ENCODE data around the gene PPP2R2B. TPM values are rescaled to one million over a fixed set of nuclear protein-coding genes. Genes with fewer than 3 reads are reported as not detected.

PPP2R2B gene
- total RNA-seq, 2 experiments from 2014 or later: 5.3 to 8.7 TPM

DNA sequence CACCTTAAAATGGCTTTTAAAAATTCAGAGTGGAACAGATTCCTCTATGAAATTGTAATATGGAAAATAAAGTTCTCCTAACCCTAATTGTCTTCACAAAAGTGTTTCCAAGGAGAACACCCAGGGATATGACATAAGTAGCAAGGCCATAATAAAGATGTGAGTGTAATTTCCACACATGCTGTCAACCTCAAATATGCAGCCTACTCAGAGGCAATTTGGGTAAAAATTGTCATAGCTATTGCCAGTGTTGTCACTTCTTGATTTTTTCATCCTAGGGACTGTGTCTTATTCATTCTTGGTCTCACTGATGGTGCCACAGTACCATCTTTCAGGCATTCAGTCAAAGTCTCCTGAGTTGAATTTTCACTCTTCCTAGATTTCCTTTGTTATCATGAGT lies 100.3 kb downstream of the PPP2R2B start:
- POLR2A ChIA-PET: no interaction called here
- no peak overlapping the region for H3K4me3 Mint-ChIP-seq
- peaks cover 2% of the 10 kb centered on the region for H3K27me3 Mint-ChIP-seq
- peaks cover 9% of the 10 kb centered on the region for H3K9me3 Mint-ChIP-seq
- no peaks in the 10 kb centered on the region for H3K4me1 Mint-ChIP-seq
- no peak overlapping the region for H3K27ac Mint-ChIP-seq
- ATAC-seq (ENCODE audit: low read depth): no peak
- H3K36me3 Mint-ChIP-seq: peaks cover 7% of the 10 kb centered on the region
- no peak for DNase-seq

DNA sequence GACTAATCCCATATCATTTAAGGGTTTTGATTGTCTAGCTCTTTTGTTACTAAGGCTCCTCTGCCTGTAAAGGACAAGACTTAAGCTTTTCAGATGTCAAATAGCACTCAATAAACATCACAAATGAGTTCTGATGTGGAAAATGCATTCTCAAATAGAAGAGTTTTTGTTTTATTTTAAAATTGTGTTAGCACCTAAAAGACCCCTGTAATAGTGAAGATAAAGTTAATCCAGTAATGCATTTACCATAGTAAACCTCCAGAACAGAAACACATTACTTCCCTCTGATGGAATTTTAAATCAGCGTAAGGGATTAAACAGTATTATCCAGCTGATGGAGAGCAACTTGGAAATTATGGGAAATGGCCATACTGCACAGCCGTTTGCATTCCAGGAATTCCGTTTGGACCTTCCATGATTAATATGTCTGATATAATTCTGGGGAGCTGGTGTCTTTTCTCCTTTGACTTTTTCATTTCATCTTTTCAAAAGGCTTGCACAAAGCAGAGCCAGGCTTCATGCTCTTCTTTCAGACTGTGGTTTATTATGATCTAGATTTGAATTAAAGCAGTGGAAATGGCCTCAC lies 105.6 kb downstream of the PPP2R2B start:
- Mint-ChIP-seq H3K4me1 (no peaks in the 10 kb centered on the region), H3K27me3 (peaks cover 3% of the 10 kb centered on the region), H3K4me3 (no peak overlapping the region), H3K27ac (no peak overlapping the region), H3K36me3 (peaks cover 1% of the 10 kb centered on the region), H3K9me3 (peaks cover 7% of the 10 kb centered on the region)
- no peak for ATAC-seq (ENCODE audit: low read depth)
- POLR2A ChIA-PET: no interaction called here
- no peak for DNase-seq

DNA sequence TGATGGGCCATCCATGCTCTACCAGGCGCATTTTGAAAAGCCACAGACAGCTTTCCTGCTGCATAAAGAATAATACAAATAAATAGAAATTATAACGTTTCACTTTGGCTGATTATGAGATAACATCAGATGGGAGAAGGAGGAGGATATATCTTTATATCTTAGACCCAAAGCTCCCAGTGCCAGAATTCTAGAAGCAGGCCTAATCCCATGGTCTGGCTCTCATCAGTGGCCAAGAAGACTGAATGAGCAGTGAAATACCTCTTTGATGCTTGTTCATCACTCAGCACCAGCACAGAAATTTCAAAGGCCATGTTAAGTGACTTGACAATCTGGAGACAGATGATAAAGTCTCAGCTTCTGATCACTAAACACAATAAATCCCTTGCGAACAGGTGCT lies 107.6 kb downstream of the PPP2R2B start:
- Mint-ChIP-seq H3K4me1 (no peaks in the 10 kb centered on the region), H3K4me3 (no peak overlapping the region), H3K9me3 (peaks cover 7% of the 10 kb centered on the region), H3K36me3 (peaks cover 1% of the 10 kb centered on the region), H3K27me3 (peaks cover 3% of the 10 kb centered on the region), H3K27ac (no peak overlapping the region)
- DNase-seq (no peak), ATAC-seq (ENCODE audit: low read depth) (no peak)
- POLR2A ChIA-PET: no interaction called here

DNA sequence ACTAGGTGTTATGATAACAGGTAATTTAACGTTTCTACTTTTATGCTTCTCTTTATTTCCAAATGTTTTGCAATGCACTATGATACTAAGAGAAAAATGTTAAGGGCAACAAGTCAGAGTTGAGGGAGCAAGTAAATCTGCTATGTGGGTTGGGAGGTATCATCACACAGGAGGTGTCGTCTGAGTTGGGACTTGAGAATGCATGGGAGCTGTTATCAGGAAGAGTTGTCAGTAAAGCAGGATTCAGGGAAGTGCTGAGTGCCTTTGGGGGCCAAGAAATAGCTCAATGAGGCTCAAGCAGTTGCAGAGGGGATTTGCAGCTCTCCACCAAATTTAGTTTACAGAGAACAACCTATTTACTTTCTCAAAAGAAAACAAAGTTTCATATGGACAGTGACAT lies 108.0 kb downstream of the PPP2R2B start:
- H3K27me3 Mint-ChIP-seq: peaks cover 3% of the 10 kb centered on the region
- H3K4me3 Mint-ChIP-seq: no peak overlapping the region
- H3K27ac Mint-ChIP-seq: no peak overlapping the region
- peaks cover 7% of the 10 kb centered on the region for H3K9me3 Mint-ChIP-seq
- no peak for ATAC-seq (ENCODE audit: low read depth)
- DNase-seq: no peak
- peaks cover 2% of the 10 kb centered on the region for H3K4me1 Mint-ChIP-seq
- POLR2A ChIA-PET: no interaction called here
- peaks cover 1% of the 10 kb centered on the region for H3K36me3 Mint-ChIP-seq

DNA sequence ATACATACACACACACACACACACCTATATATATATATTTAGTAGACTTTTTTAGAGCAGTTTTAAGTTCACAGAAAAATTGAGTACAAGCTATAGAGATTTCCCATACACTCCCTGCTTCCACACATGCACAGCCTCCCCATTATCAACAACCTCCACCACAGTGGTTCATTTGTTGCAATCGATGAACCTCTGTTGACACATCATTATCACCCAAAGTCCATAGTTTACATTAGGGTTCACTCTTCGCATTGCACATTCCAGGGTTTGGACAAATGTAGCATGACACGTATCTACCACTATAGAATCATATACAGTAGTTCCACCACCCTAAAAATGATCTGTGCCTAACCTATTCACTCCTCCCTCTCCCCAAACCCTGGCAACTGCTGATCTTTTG lies 111.0 kb downstream of the PPP2R2B start:
- no peak for ATAC-seq (ENCODE audit: low read depth)
- POLR2A ChIA-PET: no interaction called here
- no peak for DNase-seq
- H3K27me3 Mint-ChIP-seq: peaks cover 2% of the 10 kb centered on the region
- H3K36me3 Mint-ChIP-seq: no peaks in the 10 kb centered on the region
- H3K27ac Mint-ChIP-seq: no peak overlapping the region
- H3K4me3 Mint-ChIP-seq: no peak overlapping the region
- peaks cover 12% of the 10 kb centered on the region for H3K4me1 Mint-ChIP-seq
- peaks cover 1% of the 10 kb centered on the region for H3K9me3 Mint-ChIP-seq

DNA sequence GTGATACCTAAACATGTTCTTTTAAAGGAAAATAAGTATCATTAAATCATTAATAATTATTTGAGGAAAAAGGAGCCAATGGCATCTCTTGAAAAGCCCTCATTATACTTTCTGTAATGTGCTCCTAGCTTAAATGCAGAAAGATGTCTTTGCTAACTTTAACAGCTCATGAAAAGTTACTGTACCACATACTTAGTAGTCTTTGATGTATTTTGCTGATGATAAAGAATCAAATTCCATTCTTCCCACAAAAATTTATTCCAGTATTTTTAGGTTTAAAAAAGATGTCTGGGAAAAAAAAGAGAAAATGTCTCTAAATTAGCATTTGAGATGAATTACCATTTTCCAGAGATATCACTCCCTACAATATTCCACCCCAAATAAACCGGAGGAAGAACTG lies 112.5 kb downstream of the PPP2R2B start:
- POLR2A ChIA-PET: no interaction called here
- H3K4me3 Mint-ChIP-seq: no peak overlapping the region
- no peaks in the 10 kb centered on the region for H3K36me3 Mint-ChIP-seq
- DNase-seq (no peak), ATAC-seq (ENCODE audit: low read depth) (no peak)
- H3K27ac Mint-ChIP-seq: no peak overlapping the region
- no peaks in the 10 kb centered on the region for H3K27me3 Mint-ChIP-seq
- peaks cover 1% of the 10 kb centered on the region for H3K9me3 Mint-ChIP-seq
- H3K4me1 Mint-ChIP-seq: peaks cover 12% of the 10 kb centered on the region

DNA sequence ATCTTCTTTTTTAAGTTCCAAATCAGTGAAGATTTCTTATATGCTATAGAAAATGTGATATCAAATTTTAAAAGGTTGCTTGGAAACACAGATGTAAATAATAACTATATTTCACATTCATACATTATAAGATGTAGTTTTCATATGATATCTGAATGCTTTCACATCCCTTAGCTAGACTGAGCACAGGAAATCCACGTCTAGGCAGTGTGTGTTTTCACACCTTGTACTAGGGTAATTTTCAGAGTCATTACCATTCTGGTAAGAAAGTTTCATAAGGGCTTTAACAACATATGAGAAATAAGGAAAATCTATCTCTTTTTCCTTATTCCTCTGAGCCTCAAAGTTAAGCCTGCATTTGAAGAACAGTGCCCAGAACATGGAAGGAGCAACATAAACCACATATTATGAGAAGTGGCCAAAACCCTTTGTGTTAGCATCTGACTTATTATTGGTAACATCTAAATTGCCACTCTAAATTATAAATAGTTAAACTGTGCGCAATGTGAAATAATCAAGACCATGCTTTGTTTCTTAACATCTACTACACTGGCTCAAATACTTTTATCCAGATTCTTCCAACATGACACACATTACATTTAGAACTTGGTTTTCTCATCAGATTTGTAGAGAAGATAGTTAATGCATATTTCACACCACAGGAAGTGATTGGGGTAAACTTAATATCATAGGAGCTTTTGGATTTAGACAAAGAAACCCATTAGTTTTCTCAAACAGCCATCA lies 113.3 kb downstream of the PPP2R2B start:
- Mint-ChIP-seq H3K9me3 (peaks cover 5% of the 10 kb centered on the region), H3K4me1 (peaks cover 12% of the 10 kb centered on the region), H3K27ac (no peak overlapping the region), H3K27me3 (no peaks in the 10 kb centered on the region), H3K36me3 (no peaks in the 10 kb centered on the region), H3K4me3 (no peak overlapping the region)
- POLR2A ChIA-PET: no interaction called here
- DNase-seq (no peak), ATAC-seq (ENCODE audit: low read depth) (peak; percentile 68)

DNA sequence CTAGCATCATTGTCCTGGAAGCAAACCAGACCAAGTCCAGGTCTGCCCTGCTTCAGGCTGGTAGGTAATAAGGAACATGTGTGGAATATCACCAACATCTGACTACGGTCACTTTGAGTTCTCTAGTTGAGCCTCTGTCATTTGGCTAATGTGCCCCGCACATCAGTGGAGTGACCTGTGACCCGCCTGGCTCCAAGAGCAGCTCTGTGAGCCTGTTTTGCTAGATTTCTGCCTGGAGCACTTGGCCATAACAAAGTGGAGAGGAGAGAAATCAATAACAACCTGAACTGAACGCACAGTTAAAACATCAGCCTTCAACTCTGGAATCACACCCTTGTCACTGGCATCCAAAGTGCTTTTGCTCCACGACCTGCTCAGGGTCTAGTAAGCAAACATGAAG lies 115.7 kb downstream of the PPP2R2B start:
- POLR2A ChIA-PET: no interaction called here
- peaks cover 4% of the 10 kb centered on the region for H3K9me3 Mint-ChIP-seq
- no peak overlapping the region for H3K4me3 Mint-ChIP-seq
- H3K36me3 Mint-ChIP-seq: no peaks in the 10 kb centered on the region
- H3K27me3 Mint-ChIP-seq: no peaks in the 10 kb centered on the region
- peaks cover 21% of the 10 kb centered on the region for H3K4me1 Mint-ChIP-seq
- DNase-seq: no peak
- H3K27ac Mint-ChIP-seq: no peak overlapping the region
- no peak for ATAC-seq (ENCODE audit: low read depth)

DNA sequence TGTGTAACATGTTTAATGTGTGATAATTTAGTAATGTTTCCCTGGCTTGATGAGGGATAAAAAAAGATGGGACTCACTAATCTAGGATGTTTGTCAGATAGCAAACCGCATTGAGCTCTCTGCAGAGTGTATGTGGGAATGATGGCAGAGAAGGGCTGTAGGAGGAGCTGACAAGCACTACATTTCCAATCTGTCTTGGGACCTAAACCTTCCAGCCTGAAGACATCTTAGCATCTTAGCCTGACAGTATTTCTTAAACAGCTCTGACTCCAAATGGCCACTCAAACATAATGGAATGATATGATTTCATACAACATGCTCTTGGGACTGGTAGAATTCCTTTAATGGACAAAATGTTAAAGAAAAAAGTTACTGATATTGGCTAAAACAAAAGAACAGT lies 116.7 kb downstream of the PPP2R2B start:
- Mint-ChIP-seq H3K36me3 (peaks cover 1% of the 10 kb centered on the region), H3K4me3 (no peak overlapping the region), H3K27ac (no peak overlapping the region), H3K9me3 (peaks cover 5% of the 10 kb centered on the region), H3K4me1 (peaks cover 21% of the 10 kb centered on the region), H3K27me3 (no peaks in the 10 kb centered on the region)
- POLR2A ChIA-PET: no interaction called here
- DNase-seq (no peak), ATAC-seq (ENCODE audit: low read depth) (no peak)

DNA sequence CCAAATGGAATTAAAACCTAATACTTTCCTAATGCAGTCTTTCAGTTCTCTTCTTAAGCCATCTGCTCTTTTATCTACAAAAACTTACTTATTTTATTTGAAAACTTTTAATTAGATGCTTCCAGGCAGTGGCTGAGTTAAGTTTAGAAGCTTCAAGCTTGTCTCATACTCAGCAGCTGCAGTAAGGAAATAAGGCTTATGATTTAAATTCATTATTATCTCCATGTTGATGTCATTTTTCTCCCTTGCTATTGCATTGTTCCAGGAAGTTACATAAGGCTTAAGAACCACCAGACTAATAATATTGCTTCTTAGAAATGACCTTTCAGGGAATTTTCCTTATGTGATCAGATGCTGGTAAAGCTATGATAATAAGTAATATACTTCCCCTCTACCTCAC lies 119.6 kb downstream of the PPP2R2B start:
- Mint-ChIP-seq H3K27ac (no peak overlapping the region), H3K4me1 (peaks cover 16% of the 10 kb centered on the region), H3K9me3 (peaks cover 7% of the 10 kb centered on the region), H3K27me3 (no peaks in the 10 kb centered on the region), H3K36me3 (peaks cover 5% of the 10 kb centered on the region), H3K4me3 (no peak overlapping the region)
- DNase-seq: no peak
- POLR2A ChIA-PET: no interaction called here
- ATAC-seq (ENCODE audit: low read depth): no peak

DNA sequence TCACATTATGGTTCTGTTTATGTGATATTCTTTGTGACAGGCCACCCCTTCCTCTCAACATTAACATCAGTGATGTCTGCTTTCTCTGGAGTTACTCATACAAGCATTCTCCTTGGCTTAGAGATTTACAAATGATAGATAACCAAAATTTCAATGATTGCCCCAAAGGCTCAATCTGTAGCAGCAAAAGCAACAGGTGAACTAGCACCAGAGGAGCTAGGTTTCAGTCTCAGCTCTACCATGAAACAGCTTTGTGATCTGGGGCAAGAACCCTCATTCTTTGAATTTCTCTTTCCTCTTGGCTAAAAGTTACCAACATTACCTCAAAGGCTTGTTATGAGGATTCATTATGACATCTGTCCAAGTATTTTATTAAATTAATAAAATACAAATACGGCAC lies 120.5 kb downstream of the PPP2R2B start:
- DNase-seq: no peak
- H3K36me3 Mint-ChIP-seq: peaks cover 5% of the 10 kb centered on the region
- peaks cover 7% of the 10 kb centered on the region for H3K9me3 Mint-ChIP-seq
- H3K27ac Mint-ChIP-seq: no peak overlapping the region
- no peaks in the 10 kb centered on the region for H3K27me3 Mint-ChIP-seq
- H3K4me1 Mint-ChIP-seq: peaks cover 24% of the 10 kb centered on the region
- POLR2A ChIA-PET: no interaction called here
- no peak overlapping the region for H3K4me3 Mint-ChIP-seq
- no peak for ATAC-seq (ENCODE audit: low read depth)

DNA sequence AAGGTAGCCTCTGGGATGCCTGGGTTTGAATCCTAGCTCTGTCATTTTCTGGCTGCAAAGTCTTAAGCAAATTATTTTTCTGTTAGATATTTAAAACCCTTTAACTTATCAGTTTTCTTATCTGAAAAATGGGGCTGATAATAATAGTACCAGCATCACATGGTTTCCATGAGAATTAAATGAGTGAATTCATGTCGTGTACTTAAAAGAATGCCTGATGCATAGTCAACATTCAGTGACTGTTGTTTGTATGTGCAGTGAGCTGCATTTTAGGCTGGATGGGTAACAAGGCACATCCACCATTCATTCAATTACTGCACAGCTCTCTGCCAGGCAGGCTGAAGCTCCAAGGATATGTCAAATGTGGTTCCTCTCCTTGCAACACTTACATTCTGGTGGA lies 122.0 kb downstream of the PPP2R2B start:
- H3K4me1 Mint-ChIP-seq: peaks cover 39% of the 10 kb centered on the region
- POLR2A ChIA-PET: no interaction called here
- H3K4me3 Mint-ChIP-seq: no peak overlapping the region
- H3K9me3 Mint-ChIP-seq: peaks cover 9% of the 10 kb centered on the region
- no peak for DNase-seq
- H3K27me3 Mint-ChIP-seq: no peaks in the 10 kb centered on the region
- H3K27ac Mint-ChIP-seq: no peak overlapping the region
- ATAC-seq (ENCODE audit: low read depth): no peak
- H3K36me3 Mint-ChIP-seq: peaks cover 8% of the 10 kb centered on the region

DNA sequence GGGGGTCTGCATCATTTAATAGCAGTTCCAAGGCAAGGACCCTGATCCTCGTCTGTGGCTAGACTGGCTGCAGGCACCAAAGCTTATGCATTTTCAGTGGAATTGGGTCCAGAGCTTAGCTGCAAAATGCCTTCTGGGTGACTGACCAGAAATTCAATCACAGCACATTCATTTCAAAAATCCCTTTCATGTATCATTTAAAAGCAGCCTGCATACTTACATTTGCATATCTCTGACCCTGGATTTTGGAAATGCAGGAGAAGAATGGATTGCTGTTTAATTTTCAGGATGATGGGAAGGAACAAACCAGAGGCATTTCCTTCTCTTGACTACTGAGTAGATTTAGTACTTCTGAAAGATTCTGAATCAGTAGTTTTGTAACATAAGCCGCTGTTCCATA lies 122.8 kb downstream of the PPP2R2B start:
- no peak overlapping the region for H3K27ac Mint-ChIP-seq
- H3K9me3 Mint-ChIP-seq: peaks cover 13% of the 10 kb centered on the region
- H3K36me3 Mint-ChIP-seq: peaks cover 14% of the 10 kb centered on the region
- ATAC-seq (ENCODE audit: low read depth) (no peak), DNase-seq (no peak)
- POLR2A ChIA-PET: no interaction called here
- H3K4me3 Mint-ChIP-seq: no peak overlapping the region
- no peaks in the 10 kb centered on the region for H3K27me3 Mint-ChIP-seq
- H3K4me1 Mint-ChIP-seq: peaks cover 47% of the 10 kb centered on the region

DNA sequence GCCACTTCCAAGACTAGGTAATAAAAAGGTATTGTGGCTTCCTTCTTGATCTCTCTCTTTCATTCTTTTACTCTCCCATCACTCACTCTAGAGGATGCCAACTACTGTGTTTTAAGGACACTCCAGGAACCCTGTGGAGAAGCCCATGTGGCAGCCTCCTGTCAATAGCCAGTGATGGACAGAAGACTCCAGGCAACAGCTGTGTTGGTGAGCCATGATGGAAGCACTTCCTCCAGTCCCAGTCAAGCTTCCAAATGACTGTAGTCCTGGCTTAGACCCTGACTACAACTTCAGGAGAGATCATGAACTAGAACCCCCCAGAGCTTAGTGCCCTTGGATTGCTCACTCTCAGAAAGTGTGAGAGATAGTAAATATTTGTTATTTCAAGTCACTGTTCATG lies 123.9 kb downstream of the PPP2R2B start:
- no peak overlapping the region for H3K27ac Mint-ChIP-seq
- H3K4me3 Mint-ChIP-seq: no peak overlapping the region
- POLR2A ChIA-PET: no interaction called here
- peaks cover 48% of the 10 kb centered on the region for H3K4me1 Mint-ChIP-seq
- DNase-seq (no peak), ATAC-seq (ENCODE audit: low read depth) (no peak)
- H3K9me3 Mint-ChIP-seq: peaks cover 11% of the 10 kb centered on the region
- H3K36me3 Mint-ChIP-seq: peaks cover 19% of the 10 kb centered on the region
- H3K27me3 Mint-ChIP-seq: no peaks in the 10 kb centered on the region
